ENCODE results near the gene CNOT8. TPM values are rescaled to one million over a fixed set of nuclear protein-coding genes. Genes with fewer than 3 reads are reported as not detected.
"Not testable (repeated sequence)": the region's sequence is repeated elsewhere in the genome, so short reads cannot be mapped to it uniquely, and the experiment has no call there.

The CNOT8 gene
- polyA plus RNA-seq, 5 donors: 74.5 to 97.8 (median 89.9) TPM

DNA sequence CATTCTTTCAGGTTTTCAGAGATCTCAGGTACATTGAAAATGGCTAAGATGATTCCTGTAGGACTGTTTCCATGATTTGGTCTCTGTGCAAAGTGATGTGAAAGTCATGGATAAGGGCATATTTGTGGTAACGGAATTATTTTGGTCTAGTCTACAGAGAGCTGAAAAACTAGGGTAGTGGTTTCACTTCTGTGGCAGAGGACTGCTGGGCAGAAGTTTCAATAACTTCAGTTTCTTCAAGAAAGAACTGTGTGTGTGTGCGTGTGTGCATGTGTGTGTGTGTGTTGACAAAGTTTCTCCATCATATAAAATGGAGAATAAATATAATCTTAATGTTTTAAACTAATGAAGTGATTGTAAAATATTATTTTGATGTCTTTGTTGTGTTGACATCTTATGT is 4.3 kb downstream of the CNOT8 start:
- no peak for DNase-seq

DNA sequence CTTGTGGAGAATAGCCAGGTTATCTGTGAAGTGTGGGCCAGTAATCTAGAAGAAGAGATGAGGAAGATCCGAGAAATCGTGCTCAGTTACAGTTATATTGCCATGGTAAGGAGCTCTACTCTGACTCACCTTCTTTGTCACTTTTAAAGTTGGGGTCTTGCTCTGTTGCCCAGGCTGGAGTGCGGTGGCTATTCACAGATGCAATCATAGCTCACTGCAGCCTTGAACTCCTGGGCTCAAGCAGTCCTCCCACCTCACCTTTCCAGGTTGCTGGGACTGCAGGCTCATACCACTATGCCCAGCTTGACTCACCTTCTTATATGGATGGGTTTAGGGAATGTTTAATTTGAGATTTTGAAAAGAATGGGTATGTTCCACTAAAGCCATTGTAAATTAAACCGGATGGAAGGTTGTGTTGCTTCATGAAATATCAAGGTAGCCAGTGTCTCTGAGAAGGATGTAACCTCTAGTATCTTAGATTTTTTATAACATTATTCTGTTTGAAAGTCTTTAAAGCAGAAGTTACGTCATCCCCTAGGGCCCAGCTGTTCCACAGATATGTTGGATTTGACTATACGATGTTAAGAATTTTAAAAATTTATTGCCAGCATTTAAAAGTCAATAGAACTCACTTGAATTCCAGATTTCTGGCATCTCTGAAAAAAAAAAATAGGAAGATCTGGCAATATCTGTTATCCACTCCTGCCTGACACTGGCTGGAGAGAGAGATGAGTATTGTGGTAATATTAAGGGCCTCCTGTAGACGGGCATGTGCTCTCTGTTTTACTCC is 5.1 kb downstream of the CNOT8 start:
- DNase-seq: no peak

DNA sequence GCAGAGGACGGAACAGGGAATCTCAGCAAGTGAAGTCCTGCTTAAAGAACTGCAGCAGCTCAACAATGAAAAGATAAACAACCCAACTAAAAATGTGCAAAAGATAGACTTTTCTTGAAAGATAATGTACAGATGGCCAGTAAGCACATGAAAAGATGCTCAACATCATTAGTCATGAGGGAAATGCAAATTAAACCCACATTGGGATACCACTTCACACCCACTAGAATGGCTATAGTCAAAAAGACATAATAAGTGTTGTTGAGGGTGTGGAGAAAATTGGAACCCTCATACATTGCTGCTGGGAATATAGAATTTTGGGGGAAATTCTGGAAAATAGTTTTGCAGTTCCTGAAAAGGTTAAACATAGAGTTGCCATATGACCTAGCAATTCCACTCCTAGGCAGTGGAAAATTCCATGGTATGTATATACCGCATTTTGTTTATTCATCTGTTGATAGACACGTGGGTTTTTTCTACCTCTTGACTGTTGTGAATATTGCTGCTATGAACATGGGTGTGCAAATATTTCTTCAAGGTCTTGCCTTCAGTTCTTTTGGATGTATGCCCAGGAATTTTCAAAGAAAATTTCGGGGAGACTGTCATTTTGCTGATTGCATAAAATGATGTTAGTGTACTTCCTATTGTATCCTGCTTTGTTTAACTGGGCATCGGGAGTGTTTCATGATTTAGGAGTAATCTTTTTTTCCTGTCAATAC is 7.2 kb downstream of the CNOT8 start:
- DNase-seq: no peak

DNA sequence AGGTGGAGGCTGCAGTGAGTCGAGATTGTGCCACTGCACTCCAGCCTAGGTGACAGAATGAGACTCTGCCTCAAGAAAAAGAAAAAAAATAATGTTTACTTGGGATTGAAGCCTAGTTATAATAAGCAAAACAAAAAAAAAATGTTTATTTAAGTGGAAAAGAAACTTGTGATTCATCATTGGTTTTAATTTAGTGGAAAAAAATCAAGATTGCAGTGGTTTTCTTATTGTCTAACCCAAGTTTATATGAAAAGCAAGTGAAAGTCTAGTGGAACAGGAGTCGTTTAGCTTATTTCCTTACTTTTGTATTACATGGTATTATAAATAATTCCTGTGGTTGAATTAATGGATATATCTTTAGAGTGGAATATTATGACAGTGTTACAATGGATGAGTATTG is 8.4 kb downstream of the CNOT8 start:
- no peak for DNase-seq

DNA sequence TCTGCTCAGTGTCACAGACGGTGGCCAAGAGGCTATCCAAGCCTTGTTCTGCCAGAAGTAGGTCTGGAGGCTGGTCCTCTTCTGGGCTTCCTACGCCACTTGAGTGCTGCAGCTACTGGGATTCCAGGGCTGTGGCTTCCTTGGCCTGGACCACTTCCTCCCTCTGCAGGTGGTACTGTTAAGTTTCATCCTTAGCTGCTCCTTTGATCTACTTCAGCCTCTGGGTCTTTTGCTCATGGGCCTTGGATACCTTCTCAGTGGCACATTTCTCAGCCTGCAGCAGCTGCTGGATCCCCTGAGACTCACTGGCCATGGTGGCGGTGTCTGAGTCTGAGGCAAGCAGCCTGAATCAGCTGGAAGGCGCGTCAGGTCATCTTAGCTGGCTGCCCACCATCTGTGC is 10.3 kb downstream of the CNOT8 start:
- DNase-seq: no peak

DNA sequence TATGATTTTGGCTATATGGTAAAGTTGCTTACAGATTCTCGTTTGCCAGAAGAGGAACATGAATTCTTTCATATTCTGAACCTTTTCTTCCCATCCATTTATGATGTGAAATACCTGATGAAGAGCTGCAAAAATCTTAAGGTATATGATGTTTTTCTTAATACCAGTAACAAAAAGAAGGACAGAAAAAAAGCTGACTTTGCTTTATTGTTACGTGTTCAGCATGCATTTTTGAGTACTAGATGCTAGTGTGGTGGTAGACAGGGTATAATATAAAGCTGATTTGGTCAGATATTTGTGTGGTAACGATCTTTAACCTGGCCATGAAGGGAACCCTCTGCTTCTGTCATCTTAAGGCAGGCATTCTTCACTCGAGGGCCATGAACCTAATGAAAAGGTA is 13.3 kb downstream of the CNOT8 start:
- no peak for DNase-seq

DNA sequence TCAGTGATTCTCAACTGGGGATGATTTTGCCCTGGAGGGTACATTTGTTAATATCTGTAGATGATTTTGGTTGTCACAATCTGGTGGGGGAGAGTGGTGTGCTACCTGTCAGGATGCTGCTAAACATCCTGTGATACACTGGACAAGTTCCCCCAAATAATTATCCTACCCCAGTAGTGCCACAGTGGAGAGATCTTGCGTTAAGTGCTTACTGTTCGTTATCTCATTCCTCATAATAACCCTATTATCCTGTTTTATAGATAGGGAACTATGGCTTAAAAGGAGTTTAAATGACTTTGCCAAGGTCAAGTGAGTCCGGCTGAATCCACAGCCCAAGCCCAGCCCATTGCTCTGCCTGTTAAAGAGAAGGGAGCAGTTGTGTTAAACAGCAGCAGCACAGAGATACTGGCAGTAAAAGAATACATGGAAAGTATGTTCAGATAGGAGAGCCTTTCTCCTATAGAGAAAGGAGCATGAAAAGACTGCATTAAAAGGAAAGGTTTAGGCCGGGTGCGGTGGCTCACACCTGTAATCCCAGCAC is 15.4 kb downstream of the CNOT8 start:
- no peak for DNase-seq

DNA sequence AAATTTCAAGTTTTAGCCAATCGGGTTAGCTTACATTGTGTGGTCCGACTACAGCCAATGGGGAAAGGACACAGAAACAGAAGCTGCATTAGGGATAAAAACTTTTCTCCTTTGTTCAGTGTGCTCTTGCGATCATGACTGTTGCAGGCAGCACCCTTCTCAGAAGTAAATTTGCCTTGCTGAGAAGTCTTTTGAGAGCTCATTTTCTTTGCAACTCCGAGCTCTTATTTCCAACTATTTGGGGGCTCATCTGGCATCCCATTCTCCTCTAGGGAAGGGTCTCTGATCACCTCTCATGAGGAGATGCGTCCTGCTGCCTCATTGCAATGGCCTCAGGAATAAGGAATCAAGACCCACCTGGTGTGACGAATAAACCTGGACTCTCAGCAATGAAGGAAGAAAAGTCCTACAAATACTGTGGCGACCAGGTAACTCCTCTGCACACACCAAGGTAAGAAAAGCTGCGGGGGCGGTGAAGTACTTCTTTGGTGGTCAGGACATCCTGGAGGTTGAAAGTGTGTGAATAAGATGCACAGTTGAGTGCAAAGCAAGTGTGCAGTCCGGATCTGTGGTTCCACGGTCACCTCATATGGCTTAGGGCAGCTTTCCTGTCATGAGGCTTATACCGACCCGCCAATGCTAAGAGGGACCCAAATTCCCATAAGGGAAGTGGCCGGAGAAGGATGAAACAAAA is 20.4 kb downstream of the CNOT8 start:
- DNase-seq: no peak

DNA sequence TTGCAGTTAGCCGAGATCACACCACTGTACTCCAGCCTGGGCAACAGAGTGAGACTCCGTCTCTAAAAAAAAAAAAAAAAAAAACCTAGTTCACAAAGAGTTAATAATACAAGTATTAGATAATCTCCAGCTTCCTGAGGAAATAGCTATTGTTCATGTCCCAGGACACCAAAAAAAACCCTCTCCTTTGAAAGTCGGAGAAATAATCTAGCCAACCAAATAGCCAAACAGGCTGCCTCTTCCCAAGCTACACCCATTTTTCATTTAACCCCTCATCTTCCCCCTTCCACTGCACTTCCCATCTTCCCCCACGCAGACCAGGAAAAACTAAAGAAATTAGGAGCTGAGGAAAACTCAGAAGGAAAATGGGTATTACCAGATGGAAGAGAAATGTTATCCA is 23.6 kb downstream of the CNOT8 start:
- no peak for DNase-seq

DNA sequence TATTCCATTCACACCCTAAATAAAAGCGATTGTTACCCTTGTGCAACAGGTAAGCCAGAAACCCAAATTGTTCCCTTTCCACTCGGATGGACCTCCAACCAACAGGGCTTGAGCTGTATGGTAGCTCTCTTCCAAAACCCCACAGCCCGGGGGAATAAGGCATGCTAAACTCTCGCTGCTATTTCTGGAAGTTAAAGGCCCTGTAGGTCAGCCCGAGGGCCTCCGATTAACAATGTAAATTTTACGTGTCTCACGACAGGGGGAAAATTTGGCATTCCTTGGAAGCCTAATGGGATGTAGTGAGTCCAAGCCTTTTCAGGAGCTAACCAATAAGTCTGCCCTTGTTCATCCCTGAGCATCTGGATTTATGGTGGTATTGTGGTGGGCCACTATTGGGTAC is 26.0 kb downstream of the CNOT8 start:
- no peak for DNase-seq

DNA sequence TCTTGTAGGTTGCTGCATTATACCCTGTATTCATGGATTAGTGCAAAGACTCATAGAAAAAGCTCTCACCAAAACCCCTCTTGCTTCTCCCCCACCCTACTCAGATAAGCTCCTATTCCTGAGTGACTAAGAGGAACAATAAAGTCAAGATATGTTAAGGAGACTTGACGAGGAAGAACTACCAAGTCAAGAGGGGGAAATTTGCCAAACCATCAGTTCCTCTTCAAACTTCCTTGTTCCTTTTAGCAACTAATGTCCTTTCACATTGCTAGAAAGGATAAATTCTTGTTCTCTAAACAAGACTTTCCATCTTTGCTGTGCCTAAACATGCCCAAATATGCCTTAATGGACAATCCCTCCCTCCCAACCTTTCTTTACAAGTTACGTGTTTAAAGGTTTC is 27.0 kb downstream of the CNOT8 start:
- no peak for DNase-seq

DNA sequence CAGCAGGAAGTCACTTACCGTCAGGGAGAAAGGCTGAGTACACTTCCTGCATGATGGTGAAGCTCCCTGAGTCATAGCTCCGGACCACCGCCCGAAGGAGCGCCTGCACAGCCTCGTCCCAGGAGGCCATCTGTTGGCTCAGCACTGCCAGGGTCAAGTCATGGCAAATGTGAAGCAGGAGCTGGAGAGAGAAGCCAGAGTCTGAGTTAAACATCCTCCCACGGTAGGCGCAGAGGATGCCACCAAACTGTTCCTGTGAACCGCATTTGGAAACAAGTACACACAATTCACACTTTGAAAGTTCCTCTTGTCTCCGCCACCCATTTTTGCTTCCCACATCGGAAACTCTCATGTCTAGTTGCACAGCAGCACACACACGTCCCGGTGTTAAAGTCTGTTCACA is 33.9 kb downstream of the CNOT8 start:
- DNase-seq: no peak

DNA sequence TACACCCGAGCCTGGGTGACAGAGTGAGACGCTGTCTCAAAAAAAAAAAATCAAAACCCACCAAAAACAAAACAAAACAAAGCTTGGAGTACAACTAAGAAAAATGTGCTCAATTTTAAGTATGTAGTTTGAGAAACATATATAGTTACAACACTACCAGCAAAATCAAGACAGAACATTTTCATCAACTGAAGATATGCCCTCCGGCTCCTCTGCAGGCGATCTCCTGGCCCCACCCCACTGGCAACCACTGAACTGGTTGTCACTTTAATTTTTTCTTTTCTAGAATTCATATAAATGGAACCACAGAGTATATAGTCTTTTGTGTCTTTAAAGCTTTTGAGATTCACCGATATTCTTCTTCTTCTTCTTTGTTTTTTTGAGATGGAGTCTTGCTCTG is 35.0 kb downstream of the CNOT8 start:
- DNase-seq: no peak

DNA sequence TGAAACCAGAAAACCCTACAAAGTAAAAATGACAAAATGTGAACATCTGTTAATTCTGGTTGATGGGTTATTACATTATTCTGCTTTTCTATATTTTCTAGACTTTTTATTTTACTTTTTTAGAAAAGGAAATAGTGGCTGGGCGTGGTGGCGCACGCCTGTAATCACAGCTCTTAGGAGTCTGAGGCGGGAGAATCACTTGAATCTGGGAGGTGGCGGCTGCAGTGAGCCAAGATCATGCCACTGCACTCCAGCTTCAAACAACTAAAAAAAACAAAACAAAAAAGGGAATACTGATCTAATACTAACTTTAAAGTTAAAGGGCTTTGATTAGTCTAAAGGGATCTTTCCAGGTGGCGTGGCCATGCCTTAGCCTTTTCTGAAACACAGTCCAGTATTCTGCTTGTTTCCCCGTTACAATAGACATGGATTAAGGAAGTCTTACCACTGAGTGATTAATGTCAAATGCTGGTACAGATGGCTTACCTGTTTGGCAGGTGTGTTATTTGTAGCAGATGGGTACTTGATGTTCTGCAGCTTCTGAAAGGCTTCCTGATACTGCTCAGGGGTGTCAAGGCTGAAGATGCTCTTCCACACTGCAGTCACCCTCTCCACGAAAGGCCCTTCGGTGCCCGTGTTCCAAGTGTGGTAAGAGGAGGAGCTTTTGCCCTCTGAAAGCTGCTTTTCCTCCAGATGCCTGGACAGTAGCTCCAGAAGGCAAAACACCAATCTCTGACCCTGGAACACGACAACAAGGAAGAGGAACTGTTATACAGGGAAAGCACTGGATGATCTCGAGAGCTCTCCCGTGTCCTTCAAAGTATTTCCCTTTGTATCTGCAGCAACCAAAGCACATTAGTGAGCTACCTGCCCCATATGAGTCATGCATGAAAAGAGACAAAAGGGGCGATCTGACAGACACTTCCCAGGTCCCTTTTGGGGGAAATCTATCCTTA is 37.5 kb downstream of the CNOT8 start:
- DNase-seq: no peak

DNA sequence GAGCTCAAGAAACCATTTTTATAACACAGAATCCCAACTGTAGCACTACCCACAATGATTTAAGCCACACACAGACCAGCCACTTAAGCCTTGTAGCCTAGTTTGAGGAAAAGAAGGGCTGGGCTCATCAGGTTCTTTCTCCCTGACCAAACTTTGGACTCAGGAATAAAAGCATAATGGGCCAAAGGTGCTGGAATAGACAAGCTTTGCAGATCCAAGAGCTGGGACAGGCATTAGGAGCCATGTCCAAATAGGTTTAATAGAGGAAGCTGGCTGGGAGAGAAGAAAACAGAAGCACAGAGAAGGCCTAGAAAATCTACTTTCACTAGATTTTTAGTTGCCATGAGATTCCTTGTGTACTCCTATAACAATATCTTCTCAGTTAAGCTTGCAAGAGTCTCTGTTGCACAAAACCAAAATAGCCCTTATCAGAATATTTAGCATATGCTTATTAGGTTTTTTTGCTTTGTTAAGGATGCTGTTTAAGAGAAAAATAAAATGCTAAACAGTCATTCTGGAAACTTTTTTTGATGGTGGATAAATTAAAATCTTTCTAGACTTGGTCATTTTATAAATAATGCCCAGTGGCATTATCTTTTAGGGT is 38.2 kb downstream of the CNOT8 start:
- no peak for DNase-seq

DNA sequence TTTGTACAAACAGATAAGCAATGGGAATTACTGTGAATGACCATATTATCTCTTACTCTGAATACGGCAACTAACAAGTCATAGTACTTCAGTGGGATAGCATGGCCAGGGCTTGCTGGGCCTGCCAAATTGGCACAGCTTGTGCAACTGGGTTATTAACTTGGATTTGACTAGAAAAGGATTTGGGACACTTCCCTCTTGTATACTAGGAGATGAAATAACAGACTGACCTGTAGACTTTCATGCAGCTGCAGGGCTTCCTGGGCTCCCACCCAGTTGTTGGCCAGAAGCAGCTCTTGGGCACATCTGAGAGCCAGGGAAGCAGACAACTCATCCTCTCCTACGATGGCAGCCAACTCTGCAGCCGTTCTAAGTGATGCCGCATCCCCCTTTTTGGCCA is 39.8 kb downstream of the CNOT8 start:
- no peak for DNase-seq

DNA sequence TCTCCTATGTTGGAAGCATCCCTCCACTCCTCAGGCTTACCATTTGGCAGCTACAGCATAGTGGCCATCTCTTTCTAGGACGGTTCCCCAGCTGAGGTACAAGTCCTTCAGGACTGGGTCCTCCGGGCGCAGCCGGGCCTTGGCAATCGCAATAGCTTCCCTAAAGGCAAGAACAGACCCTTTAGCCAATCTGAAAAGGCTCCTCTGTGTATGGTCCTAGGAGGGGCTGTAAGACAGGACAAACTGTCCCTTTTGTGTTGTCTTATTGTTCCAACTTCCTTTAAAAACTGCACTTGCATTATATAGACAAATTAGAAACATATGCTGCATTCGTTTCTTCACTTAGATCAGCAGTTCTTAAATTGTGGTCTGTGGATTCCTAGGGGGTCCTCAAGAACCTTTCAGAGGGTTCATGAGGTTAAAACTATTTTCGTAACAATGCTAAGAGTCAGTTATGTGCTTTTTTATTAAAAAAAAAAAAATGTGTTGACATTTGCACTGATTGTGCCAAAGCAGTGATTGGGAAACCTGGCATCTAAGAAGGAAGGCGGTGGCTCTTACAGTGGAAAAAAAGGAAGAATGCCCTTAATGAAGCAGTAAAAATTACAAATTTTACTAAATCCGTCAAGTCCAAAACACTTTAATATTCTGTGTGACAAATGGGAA is 40.9 kb downstream of the CNOT8 start:
- DNase-seq: no peak

DNA sequence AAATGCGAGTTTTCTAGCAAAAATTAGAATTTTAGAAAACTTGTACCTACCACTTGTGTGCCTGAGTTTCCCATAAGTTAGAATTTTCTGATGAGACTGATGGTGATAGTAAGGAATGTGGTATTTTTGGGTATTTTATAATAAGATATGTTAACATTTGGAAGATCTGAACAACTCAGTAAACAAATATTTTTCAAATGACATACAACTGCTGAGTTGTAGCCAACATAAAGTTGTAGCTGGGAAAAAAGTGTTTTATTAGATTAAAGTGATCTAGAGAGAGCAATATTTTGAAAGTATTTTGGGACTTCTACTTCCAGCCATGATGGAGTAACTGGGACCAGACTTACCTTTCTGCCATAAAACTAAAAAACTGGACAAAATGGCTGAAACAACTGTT is 41.6 kb downstream of the CNOT8 start:
- DNase-seq: no peak

DNA sequence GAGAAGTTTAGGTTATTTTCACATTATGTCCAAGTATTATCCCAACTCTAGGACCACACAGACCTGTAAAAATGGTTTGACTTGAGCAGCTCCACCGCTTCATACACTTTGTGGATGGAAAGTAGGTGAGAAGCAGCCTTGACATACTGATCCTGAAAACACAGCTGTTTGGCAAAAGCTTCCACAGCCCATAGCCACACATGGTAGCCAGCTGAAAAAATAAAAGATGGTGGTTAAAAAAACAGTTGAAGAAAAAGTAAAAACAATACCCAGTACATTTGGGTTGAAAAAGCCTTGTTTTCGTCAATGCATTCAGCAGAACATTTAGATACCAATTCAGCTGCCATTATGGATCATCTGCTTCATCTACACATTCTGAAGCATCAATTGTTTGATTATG is 42.8 kb downstream of the CNOT8 start:
- no peak for DNase-seq

DNA sequence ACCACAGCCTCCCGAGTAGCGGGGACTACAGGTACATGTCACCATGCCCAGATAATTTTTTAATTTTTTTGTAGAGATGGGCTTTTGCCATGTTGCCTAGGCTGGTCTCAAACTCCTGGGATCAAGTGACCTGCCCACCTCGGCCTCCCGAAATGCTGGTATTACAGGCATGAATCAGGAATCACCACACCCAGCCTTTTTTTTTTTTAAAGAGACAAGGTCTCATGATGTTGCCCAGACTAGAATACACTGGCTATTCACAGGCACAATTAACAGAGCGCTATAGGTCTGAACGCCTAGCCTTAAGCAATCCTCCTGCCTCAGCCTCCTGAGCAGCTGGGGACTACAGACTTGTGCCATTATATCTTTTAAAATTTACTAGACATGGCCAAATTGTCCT is 43.5 kb downstream of the CNOT8 start:
- DNase-seq: no peak

DNA sequence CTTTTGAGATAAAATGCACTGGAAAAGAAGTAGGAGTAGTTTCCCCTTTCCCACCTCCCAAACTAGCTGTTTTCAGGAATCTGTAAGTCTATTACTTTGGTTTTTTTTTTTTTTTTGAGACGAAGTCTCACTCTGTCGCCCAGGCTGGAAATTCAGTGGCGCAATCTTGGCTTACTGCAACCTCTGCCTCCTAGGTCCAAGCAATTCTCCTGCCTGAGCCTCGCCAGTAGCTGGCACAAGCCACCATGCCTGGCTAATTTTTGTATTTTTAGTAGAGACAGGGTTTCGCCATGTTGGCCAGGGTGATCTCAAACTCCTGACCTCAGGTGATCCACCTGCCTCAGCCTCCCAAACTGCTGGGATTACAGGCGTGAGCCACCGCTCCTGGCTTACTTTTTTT is 47.2 kb downstream of the CNOT8 start:
- not testable (repeated sequence) for DNase-seq

All from right lung (tissue), 5 donors.